Limb (tissue), 2 donors: ENCODE measurements around the gene TOMM20.
A peak's percentile ranks its signal among the peaks of the same experiment; 100 is the strongest.
"Not testable (repeated sequence)": the region's sequence is repeated elsewhere in the genome, so short reads cannot be mapped to it uniquely, and the experiment has no call there.

Experiments used
- DNase-seq, 2 donors: peaks; one replicate each; pipeline ENCODE4 v3.0.0-alpha.2; 2016; ENCODE audit errors: extremely low spot score in 2 of 2

The TOMM20 gene

GRCh38 chr1:235128456-235129328, at the start of gene TOMM20:
TOMM20 (minus strand) TSS chr1:235128837; CDS start chr1:235128715, 122 bp downstream.
- DNase-seq, result peak; percentile 97 to 98

DNA sequence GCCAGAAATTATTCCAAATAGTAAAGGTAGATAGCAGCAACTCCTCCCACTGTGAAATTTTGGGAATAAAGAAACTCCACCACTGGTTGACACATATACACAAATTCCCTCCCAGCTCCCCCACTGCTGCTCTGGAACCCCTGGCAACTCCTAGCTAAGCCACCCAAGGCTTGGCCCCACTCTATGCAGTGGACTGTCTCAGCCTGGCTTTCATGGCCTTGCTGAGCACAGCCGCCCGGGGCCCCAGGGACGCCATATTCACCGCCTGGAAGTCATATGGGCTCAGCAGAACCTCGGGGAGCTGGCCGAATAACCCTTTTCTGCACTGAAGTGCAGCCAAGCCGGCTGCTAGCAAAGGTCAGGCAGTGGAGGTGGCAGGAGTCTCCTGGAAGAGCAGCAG, 47.8 kb upstream of the TOMM20 start:
- no peak for DNase-seq

DNA sequence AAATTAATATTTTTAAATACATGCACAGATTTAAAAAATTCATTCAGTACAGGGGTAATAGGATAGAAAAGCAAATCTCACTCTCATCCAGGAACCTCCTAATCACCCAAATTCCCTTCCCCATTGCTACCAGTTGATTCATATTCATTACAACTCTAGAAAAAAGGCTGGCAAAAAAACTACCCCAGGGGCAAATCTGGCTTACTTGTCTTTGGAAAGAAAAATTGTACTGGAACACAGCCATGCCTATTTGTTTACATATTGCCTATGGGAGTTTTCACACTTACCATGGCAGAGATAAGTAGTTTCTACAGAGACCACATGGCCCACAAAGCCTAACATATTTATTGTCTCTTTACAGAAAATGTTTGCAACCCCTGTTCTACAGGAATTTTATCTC, 41.3 kb upstream of the TOMM20 start:
- DNase-seq, result no peak

DNA sequence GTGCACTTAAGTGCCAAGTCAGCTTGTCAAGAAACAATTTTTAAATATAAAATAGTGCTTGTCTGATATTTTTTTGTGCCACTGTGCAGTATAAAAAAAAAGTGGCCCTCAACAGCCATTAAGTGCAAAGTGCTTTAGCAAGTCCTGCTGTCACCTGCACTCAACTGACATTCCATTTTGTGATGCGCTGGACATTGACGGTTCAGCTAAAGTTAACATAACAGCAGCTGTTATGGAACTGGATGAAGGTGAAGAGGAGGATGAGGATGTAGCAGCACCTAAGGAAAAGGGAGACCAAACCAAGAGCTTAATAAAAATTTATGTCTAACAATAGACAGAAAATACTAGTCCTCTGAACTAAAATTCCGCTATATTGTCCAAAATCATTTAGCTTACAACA, 39.7 kb upstream of the TOMM20 start:
- no peak for DNase-seq

- DNase-seq, result no peak
Observed at GRCh38 chr1:235161685-235162327, 33.2 kb upstream of the TOMM20 start.

GRCh38 chr1:235160957-235161684, 32.5 kb upstream of the TOMM20 start, which contains the start of gene RBM34:
RBM34 (minus strand) TSS chr1:235161250; CDS start chr1:235161226, 24 bp downstream.
- peak; percentile 94 for DNase-seq

- no peak for DNase-seq
Observed at GRCh38 chr1:235160383-235160956, 31.8 kb upstream of the TOMM20 start.

GRCh38 chr1:235159930-235160329, 31.3 kb upstream of the TOMM20 start:
- DNase-seq, result not testable (repeated sequence)

- DNase-seq, result not testable (repeated sequence)
Observed at GRCh38 chr1:235159284-235159683, 30.6 kb upstream of the TOMM20 start.

DNA sequence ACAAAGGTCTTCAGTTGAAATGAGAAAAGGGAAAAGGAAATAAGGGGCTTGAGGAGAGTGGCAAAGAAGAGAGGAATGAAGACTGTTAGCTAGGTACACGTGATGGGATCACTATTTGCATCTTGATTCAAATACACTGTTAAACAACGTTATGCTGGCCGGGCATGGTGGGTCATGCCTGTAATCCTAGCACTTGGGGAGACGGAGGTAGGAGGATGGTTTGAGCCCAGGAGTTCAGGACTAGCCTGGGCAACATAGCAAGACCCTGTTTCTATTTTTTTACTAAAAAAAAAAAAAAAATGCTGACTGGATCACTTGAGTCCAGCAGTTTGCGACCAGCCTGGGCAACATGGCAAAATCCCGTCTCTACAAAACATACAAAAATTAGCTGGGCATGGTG, 30.0 kb upstream of the TOMM20 start:
- DNase-seq, result no peak

DNA sequence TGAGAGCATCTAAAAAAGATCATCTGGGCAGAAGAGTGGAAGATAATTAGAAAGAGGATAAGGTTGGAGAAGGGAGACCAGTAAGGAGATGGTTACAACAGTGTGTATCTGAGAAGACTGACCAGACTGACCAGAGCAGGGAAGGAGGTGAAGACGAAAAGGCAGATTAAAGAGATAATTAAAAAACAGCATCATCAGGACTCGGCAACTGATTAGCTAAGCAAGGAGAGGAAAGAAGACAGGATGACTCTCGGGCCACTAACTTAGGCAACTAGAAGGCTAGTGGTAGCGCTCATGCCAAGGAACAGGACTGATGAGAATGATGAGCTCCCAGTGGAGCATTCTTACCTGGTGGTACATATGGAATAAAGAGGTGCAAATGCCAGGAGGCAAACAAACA, 28.5 kb upstream of the TOMM20 start:
- no peak for DNase-seq

GRCh38 chr1:235156740-235157139, 28.1 kb upstream of the TOMM20 start:
- no peak for DNase-seq

DNA sequence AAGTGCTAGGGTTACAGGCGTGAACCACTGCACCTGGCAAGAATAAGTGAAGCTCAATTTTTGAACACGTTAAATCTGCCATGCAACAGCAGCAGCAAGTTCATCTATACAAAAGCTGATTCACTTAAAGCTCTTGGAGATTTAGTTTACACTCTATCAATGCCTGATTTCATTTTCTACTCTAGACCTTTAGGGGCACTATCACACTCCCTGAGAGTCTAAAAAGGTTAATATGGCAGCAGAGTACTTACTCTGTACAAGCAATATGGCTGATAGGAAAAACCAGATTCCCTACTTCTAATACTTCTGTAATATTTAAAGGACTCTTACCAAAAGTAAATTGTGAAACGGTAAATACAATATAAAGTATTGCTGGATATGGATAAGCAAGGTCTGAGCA, 27.6 kb upstream of the TOMM20 start:
- no peak for DNase-seq

DNA sequence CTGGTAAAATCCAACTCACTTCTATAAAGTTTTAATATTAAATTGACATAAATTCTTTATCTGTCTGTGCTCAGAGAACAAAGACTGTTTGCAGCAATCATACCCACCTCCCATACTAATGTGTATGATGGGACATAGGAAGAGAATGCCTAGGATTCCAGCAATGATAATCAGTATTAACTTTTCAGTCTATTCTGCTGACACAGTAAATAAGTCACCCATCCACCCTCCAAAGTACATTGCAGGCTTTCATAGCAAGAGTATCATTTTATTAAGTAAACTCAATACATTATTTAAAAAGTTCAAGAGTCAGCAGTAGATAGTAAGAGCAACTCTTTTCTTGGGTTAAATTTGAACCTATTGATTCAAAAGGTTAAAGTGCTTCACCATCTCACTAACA, 23.6 kb upstream of the TOMM20 start:
- no peak for DNase-seq

GRCh38 chr1:235151033-235151432, 22.4 kb upstream of the TOMM20 start:
- DNase-seq, result no peak

DNA sequence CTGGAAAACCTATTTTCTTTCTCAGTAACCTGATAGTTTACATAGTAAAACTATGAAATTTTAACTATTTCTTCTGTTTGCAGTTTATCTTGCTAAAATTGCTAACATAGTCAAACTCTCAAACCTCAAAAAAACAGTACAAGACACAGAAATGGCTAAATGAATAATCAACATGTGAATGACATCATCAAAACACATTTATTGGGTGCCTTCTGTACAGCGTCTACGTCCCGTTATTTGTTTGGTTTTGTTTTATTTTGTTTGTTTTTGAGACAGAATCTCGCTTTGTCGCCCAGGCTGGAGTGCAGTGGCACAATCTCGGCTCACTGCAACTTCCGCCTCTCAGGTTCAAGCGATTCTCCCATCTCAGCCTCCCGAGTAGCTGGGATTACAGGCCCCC, 21.2 kb upstream of the TOMM20 start:
- DNase-seq, result no peak

GRCh38 chr1:235147269-235147668, 18.6 kb upstream of the TOMM20 start:
- no peak for DNase-seq

DNA sequence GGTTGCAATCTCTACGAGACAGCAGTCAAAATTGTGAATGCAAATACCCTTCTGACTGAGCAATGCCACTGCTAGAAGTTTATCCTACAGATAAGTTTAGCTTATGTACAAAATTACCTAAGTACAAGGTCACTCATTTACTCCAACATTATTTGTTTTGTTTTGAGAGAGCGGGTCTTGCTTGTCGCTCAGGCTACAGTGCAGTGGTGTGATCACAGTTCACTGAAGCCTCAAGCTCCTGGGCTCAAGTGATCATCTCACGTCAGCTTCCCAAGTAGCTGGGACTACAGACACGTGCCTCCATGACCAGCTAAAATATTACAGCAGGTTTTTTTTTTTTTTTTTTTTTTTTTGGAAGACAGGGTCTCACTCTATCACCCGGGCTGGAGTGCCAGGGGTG, 17.0 kb upstream of the TOMM20 start:
- no peak for DNase-seq

DNA sequence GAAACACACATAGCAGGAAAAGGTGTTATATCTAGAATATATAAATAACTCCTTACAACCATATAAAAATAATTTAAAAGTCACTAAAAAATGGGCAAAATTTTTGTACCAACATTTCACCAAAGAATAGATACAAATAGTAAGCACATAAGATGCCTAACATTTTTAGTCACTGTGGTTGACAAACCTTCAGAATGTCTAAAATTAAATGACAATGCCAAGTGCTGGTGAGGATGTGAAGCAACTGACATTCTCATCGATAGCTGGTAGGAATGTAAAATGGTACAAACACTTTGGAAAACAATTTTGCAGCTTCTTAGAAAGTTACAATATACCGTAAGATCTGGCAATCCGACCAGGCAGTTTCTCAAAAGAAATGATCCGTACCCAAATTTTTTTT, 14.4 kb upstream of the TOMM20 start:
- no peak for DNase-seq

- DNase-seq, result no peak
Observed at GRCh38 chr1:235139315-235139714, 10.7 kb upstream of the TOMM20 start.

- no peak for DNase-seq
Observed at GRCh38 chr1:235138821-235139220, 10.2 kb upstream of the TOMM20 start.

DNA sequence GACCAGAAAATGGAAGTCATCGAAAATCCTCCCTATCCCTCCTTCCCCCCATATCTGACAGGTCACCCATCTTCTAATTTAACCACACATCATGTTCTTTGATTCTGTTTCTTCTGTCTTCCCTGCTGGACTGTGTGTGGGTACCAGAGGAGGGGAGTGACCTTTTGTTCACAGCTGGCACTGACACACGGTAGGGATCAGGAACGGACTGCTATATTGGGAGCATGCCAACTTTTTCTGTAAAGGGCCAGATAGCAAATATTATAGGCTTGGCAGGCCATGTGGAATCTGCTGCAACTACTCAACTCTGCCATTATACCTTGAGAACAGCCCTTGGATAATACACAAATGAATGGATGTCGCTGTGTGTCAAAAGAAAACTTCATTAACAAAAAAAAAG, 7.5 kb upstream of the TOMM20 start:
- DNase-seq, result no peak
